ENCODE data around the gene C1QL1. TPM values are rescaled to one million over a fixed set of nuclear protein-coding genes. Genes with fewer than 3 reads are reported as not detected.

C1QL1 gene
- total and polyA plus RNA-seq, 2 experiments from 2014 or later, result 0.14 to 0.86 TPM

DNA sequence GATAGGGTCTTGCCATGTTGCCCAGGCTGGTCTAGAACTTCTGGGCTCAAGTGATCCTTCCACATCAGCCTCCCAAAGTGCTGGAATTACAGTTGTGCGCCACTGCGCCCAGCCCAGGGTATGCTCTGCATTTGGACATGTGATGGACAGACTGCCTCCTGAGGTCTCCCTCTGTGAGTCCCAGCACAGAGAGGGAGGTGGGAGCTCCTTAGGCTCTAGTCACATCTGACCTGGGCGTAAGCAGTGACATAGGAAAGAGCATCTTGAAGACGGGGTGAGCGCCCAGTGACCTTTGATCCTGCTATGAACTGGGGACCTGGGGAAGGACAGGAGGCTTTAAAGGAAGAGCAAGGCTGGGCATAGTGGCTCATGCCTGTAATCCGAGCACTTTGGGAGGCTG lies 50.6 kb downstream of the C1QL1 start:
- no peaks in the 10 kb centered on the region for H3K79me2 ChIP-seq (ENCODE audit: insufficient read depth)

DNA sequence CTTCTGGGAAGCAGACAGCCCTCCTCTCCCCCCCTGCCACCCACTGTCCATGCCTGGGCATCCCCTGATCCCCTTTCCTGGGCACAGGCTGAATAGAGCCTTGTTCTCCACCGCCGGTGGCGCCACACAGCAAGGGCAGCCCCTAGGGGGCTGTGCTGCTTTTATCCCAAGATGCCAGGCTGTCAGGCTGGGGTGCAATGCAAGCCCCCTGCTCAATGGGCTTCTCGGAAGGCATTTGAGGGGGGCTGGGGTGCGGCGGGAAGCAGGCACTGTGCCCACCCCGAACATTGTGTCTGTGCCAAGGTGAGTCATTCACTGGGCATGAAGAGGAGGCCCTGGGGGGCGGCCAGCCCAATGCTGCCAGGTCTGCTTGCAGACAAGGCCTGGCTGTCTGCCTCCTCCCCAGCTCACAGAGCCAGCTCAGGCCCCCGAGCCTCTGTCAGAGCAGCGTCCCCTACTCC lies 51.3 kb downstream of the C1QL1 start:
- DNase-seq, result peak; percentile 71
- Histone ChIP-seq H3K4me3 (no peak overlapping the region), H3K27ac (no peak overlapping the region), H4K20me1 (ENCODE audit: insufficient read depth) (no peaks in the 10 kb centered on the region), H3K9me2 (ENCODE audit: insufficient read depth) (no peaks in the 10 kb centered on the region), H3K4me1 (ENCODE audit: insufficient read depth) (peaks cover 13% of the 10 kb centered on the region), H2AFZ (no peak overlapping the region), H3K9me3 (ENCODE audit: low read depth) (no peaks in the 10 kb centered on the region), H3K36me3 (ENCODE audit: low read depth) (no peaks in the 10 kb centered on the region), H3K79me2 (ENCODE audit: insufficient read depth) (no peaks in the 10 kb centered on the region), H3F3A (ENCODE audit: insufficient read depth) (no peaks in the 10 kb centered on the region), H3K9ac (no peak overlapping the region), H3K4me2 (ENCODE audit: unreplicated experiment) (peak overlapping the region; percentile 4), H3K27me3 (replicated peaks; ENCODE audit: insufficient read depth) (no peaks in the 10 kb centered on the region)
- no peak for TF ChIP-seq EZH2 (IDR thresholded peaks at IDR 0.05; ENCODE audit: insufficient read depth, poor library complexity, severe bottlenecking)
- no peak for TF ChIP-seq EZH2phosphoT487 (IDR thresholded peaks at IDR 0.05; ENCODE audit: insufficient read depth, low read depth)
- WGBS, 2 experiments (ENCODE audit: low coverage in 1 of 2, low lambda C conversion rate in 2 of 2, missing lambda C conversion rate in 2 of 2), result 7 to 9% methylated on average over 9 to 10 of the region's 10 CpGs
- in situ Hi-C loops (cut with MboI), result no loop called here

More for the DNA sequence above, 50.6 kb downstream of the C1QL1 start:
- peak overlapping the region; percentile 4 for H3K4me2 ChIP-seq (ENCODE audit: unreplicated experiment)
- TF ChIP-seq EZH2 (IDR thresholded peaks at IDR 0.05; ENCODE audit: insufficient read depth, poor library complexity, severe bottlenecking) (no peak), EZH2phosphoT487 (IDR thresholded peaks at IDR 0.05; ENCODE audit: insufficient read depth, low read depth) (no peak)
- H3K27me3 ChIP-seq (replicated peaks; ENCODE audit: insufficient read depth), result no peaks in the 10 kb centered on the region
- no peak overlapping the region for H3K9ac ChIP-seq
- H3F3A ChIP-seq (ENCODE audit: insufficient read depth), result no peaks in the 10 kb centered on the region
- DNase-seq, result no peak
- H3K4me3 ChIP-seq, result no peak overlapping the region
- H3K9me3 ChIP-seq (ENCODE audit: low read depth), result no peaks in the 10 kb centered on the region
- in situ Hi-C loops (cut with MboI), result no loop called here
- H3K36me3 ChIP-seq (ENCODE audit: low read depth), result no peaks in the 10 kb centered on the region
- H3K4me1 ChIP-seq (ENCODE audit: insufficient read depth), result peaks cover 13% of the 10 kb centered on the region
- H4K20me1 ChIP-seq (ENCODE audit: insufficient read depth), result no peaks in the 10 kb centered on the region
- no peak overlapping the region for H2AFZ ChIP-seq
- WGBS, 2 experiments (ENCODE audit: low coverage in 1 of 2, low lambda C conversion rate in 2 of 2, missing lambda C conversion rate in 2 of 2), result 85 to 89% methylated on average over 6 of the region's 6 CpGs
- H3K9me2 ChIP-seq (ENCODE audit: insufficient read depth), result no peaks in the 10 kb centered on the region
- H3K27ac ChIP-seq, result no peak overlapping the region

DNA sequence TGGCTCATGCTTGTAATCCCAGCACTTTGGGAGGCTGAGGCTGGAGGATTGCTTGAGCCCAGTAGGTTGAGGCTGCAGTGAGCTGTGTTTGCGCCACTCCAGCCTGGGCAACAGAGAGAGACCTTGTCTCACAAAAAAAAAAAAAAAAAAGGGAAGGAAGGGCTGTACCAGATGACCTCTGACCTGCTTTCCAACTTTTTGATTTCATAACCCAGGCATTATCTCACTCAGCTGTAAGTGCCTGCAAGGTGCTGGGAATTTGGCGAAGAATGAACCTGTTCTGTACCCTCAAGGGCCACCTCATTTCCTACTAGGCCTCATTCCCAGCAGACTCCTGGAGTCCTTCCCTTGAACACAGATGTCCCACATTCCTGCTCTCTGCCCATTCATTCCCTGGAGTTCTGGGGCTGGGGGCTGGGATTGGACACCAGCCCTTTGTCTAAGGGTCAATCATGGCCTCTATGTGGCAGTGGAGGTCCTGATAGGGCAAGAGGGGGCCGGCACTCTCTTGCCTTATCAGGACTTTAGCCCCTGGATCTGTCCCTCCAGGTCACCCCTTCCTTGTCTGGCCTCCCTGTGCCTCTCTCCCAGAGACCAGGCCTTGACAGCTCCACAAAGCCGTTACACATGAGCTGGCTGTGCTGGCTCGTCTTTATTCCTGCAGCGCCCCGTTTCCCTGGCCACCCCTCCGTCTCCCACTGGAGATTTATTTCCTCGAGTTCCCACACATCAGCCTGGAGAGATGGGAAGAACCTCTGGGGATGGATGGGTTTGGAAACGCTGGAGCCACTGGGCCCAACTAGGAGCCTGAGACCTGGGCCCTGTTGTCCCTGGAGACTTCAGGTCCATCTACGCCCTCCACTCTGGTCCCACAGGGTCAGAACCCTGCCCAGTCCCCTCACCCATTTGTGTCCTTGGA lies 52.0 kb downstream of the C1QL1 start:
- Histone ChIP-seq H3K27me3 (replicated peaks; ENCODE audit: insufficient read depth) (no peaks in the 10 kb centered on the region), H3K9ac (no peak overlapping the region), H3K4me1 (ENCODE audit: insufficient read depth) (peaks cover 13% of the 10 kb centered on the region), H3K4me2 (ENCODE audit: unreplicated experiment) (no peak overlapping the region), H3K79me2 (ENCODE audit: insufficient read depth) (no peaks in the 10 kb centered on the region), H3K27ac (no peak overlapping the region), H3K9me2 (ENCODE audit: insufficient read depth) (no peaks in the 10 kb centered on the region), H3K36me3 (ENCODE audit: low read depth) (no peaks in the 10 kb centered on the region), H3F3A (ENCODE audit: insufficient read depth) (no peaks in the 10 kb centered on the region), H2AFZ (no peak overlapping the region), H4K20me1 (ENCODE audit: insufficient read depth) (no peaks in the 10 kb centered on the region), H3K9me3 (ENCODE audit: low read depth) (no peaks in the 10 kb centered on the region), H3K4me3 (no peak overlapping the region)
- WGBS, 2 experiments (ENCODE audit: low coverage in 1 of 2, low lambda C conversion rate in 2 of 2, missing lambda C conversion rate in 2 of 2), result 69 to 73% methylated on average over 11 of the region's 11 CpGs
- no peak for DNase-seq
- in situ Hi-C loops (cut with MboI), result no loop called here
- no peak for TF ChIP-seq EZH2phosphoT487 (IDR thresholded peaks at IDR 0.05; ENCODE audit: insufficient read depth, low read depth)
- no peak for TF ChIP-seq EZH2 (IDR thresholded peaks at IDR 0.05; ENCODE audit: insufficient read depth, poor library complexity, severe bottlenecking)

DNA sequence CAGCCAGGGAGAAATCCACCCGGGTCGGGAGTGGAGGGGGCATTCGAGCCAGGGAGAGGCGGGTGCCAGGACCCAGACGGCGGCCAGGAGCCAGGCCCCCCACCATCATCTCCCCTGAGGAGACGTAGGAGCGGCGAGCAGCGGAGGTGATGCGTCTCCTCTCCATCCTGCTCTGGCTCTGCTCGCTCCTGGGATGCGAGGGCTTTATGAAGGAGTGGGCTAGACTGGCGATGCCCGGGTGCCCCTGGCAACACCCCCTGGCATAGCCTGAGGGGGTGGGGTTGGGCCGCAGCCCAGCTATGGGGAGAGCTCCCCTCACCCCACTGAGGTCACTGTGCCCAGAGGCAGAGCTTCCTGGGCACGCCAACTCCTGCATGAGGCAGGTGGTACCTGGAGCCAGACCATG lies 52.8 kb downstream of the C1QL1 start, which contains the start of gene GFAP:
Gene GFAP (minus strand): TSS at position 180 of the 406 bp plus-strand sequence. CDS start 14 bp downstream, at position 166.
- Histone ChIP-seq H3K27ac (no peak within 1 kb of the TSS), H3K27me3 (replicated peaks; ENCODE audit: insufficient read depth) (no peaks in the 10 kb centered on the region), H3K4me2 (ENCODE audit: unreplicated experiment) (no peak within 1 kb of the TSS), H3K9ac (no peak within 1 kb of the TSS), H3K36me3 (ENCODE audit: low read depth) (no peaks in the 10 kb centered on the region), H3K9me3 (ENCODE audit: low read depth) (no peaks in the 10 kb centered on the region), H4K20me1 (ENCODE audit: insufficient read depth) (no peaks in the 10 kb centered on the region), H3F3A (ENCODE audit: insufficient read depth) (no peaks in the 10 kb centered on the region), H3K9me2 (ENCODE audit: insufficient read depth) (no peaks in the 10 kb centered on the region), H2AFZ (no peak within 1 kb of the TSS), H3K4me3 (no peak within 1 kb of the TSS), H3K4me1 (ENCODE audit: insufficient read depth) (peaks cover 13% of the 10 kb centered on the region), H3K79me2 (ENCODE audit: insufficient read depth) (no peaks in the 10 kb centered on the region)
- WGBS, 2 experiments (ENCODE audit: low coverage in 1 of 2, low lambda C conversion rate in 2 of 2, missing lambda C conversion rate in 2 of 2), result 58 to 72% methylated on average over 12 to 14 of the region's 17 CpGs
- DNase-seq, result no peak
- no peak for TF ChIP-seq EZH2phosphoT487 (IDR thresholded peaks at IDR 0.05; ENCODE audit: insufficient read depth, low read depth)
- TF ChIP-seq EZH2 (IDR thresholded peaks at IDR 0.05; ENCODE audit: insufficient read depth, poor library complexity, severe bottlenecking), result no peak
- in situ Hi-C loops (cut with MboI), result no loop called here
